Astrocyte (in vitro differentiated cells and primary cell): ENCODE measurements around the gene GNAQ.

ENCODE experiments used
- CTCF ChIP-seq: IDR thresholded peaks from 2 replicates; pipeline ENCODE4 v1.5.1; 2011; ENCODE audit warnings: low read depth, mild to moderate bottlenecking, inconsistent platforms, low read length, moderate library complexity; ENCODE audit not compliant: insufficient read depth
- EZH2 ChIP-seq: IDR thresholded peaks from 2 replicates; pipeline ENCODE4 v1.6.1; 2012; ENCODE audit warnings: mild to moderate bottlenecking, low read length, inconsistent platforms; ENCODE audit not compliant: insufficient read depth

GRCh38 chr9:77974434-77974833, 57.2 kb downstream of the GNAQ start:
- TF ChIP-seq EZH2 (no peak), CTCF (no peak)
